OCI-LY3 (cell line): ENCODE data around the gene RBM20.

ENCODE experiments used
- H2AFZ ChIP-seq: fragments of 200-600, 300-600 bp; shearing (Covaris generic); 2 replicates; pipeline ENCODE4 v1.6.0; 2014; ENCODE audit warnings: antibody characterized with exemption, low read depth, low read length
- H3K27ac ChIP-seq: fragments of 200-600, 300-600 bp; sonication (generic); 2 replicates; pipeline ENCODE4 v1.5.1; 2014; ENCODE audit warnings: mild to moderate bottlenecking, low read length, moderate library complexity, mixed read lengths
- H3K27me3 ChIP-seq: fragments of 200-600, 300-600 bp; sonication (generic); 2 replicates; pipeline ENCODE4 v1.6.1; 2014; ENCODE audit warnings: low read depth, low read length, mixed read lengths
- H3K36me3 ChIP-seq: fragments of 200-600, 300-600 bp; sonication (generic); replicated peaks from 2 replicates; pipeline ENCODE3; 2014; ENCODE audit warnings: low read depth, low read length, mixed read lengths
- H3K4me1 ChIP-seq: fragments of 300-600, 200-600 bp; sonication (generic); 2 replicates; pipeline ENCODE4 v1.6.1; 2014; ENCODE audit warnings: low read length, mixed read lengths
- H3K4me2 ChIP-seq: fragments of 200-600, 300-600 bp; sonication (generic); 2 replicates; pipeline ENCODE4 v1.6.1; 2014; ENCODE audit warnings: low read length, mixed read lengths
- H3K4me3 ChIP-seq: fragments of 300-600, 200-600 bp; sonication (generic); 2 replicates; pipeline ENCODE4 v1.5.1; 2014; ENCODE audit warnings: antibody characterized with exemption, mild to moderate bottlenecking, low read length, moderate library complexity
- H3K79me2 ChIP-seq: fragments of 300-600, 200-600 bp; shearing (Covaris generic); 2 replicates; pipeline ENCODE4 v1.6.1; 2014; ENCODE audit warnings: mild to moderate bottlenecking, low read length, mixed read lengths
- H3K9ac ChIP-seq: fragments of 300-600, 200-600 bp; shearing (Covaris generic); 2 replicates; pipeline ENCODE4 v1.6.0; 2014; ENCODE audit warnings: mild to moderate bottlenecking, low read length, moderate library complexity
- H3K9me3 ChIP-seq: fragments of 200-600, 300-600 bp; shearing (Covaris generic); 2 replicates; pipeline ENCODE4 v1.6.1; 2014; ENCODE audit warnings: low read length, mixed read lengths; ENCODE audit not compliant: insufficient read depth
- H4K20me1 ChIP-seq: fragments of 200-600, 300-600 bp; sonication (generic); 2 replicates; pipeline ENCODE4 v1.6.1; 2016; ENCODE audit warnings: low read length, mixed read lengths; ENCODE audit not compliant: insufficient read depth
- CTCF ChIP-seq: fragments of 200-600, 300-600 bp; sonication (generic); IDR thresholded peaks from 2 replicates; pipeline ENCODE4 v1.5.1; 2014; ENCODE audit warnings: antibody characterized with exemption, low read length, low read depth
- EZH2phosphoT487 ChIP-seq: fragments of 200-600 bp; shearing (Covaris generic); IDR thresholded peaks from 2 replicates; pipeline ENCODE4 v1.6.1; 2018; ENCODE audit warnings: antibody characterized with exemption, mixed run types, low read depth

RBM20 gene

GRCh38 chr10:110844617-110844881 lies 200.4 kb downstream of the RBM20 start:
- Histone ChIP-seq H3K4me2 (no peak overlapping the region), H4K20me1 (no peaks in the 10 kb centered on the region), H3K79me2 (no peaks in the 10 kb centered on the region), H3K27me3 (no peaks in the 10 kb centered on the region), H3K9ac (no peak overlapping the region), H3K4me3 (no peak overlapping the region), H3K27ac (no peak overlapping the region), H3K9me3 (no peaks in the 10 kb centered on the region), H3K4me1 (peaks cover 60% of the 10 kb centered on the region), H3K36me3 (no peaks in the 10 kb centered on the region), H2AFZ (no peak overlapping the region)
- TF ChIP-seq CTCF = no peak
- TF ChIP-seq EZH2phosphoT487 = no peak

DNA sequence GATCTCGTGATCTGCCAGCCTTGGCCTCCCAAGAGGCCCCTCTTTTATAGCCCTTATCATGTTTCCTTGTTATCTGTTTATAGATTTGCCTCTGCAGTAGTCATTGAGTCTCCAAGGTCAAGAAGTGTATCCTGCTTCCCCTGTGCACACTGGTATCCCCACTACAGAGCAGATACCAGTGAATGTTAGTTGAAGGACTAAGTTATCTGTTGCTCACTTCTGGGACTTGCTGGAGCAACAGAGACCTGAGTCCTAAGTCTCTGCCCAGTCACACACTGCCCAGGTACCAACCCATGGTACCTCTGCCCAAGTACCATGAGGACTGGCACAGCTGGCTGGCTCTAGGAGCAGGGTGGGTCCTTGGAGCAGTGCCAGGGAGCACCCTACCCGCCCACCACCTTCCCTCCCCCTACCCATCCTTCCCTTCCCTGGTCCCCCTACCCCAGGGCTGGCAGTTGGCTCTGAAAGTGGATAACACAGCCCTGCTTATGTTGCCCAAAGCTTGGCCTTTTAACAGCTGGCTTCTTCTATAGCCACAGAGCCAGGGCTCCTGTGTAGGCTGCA lies 201.1 kb downstream of the RBM20 start:
- H3K36me3 ChIP-seq = no peaks in the 10 kb centered on the region
- no peak overlapping the region for H3K9ac ChIP-seq
- TF ChIP-seq CTCF (no peak), EZH2phosphoT487 (no peak)
- no peak overlapping the region for H3K27ac ChIP-seq
- H3K4me1 ChIP-seq = peaks cover 60% of the 10 kb centered on the region
- H3K27me3 ChIP-seq = no peaks in the 10 kb centered on the region
- H2AFZ ChIP-seq = no peak overlapping the region
- H3K4me2 ChIP-seq = no peak overlapping the region
- H4K20me1 ChIP-seq = no peaks in the 10 kb centered on the region
- no peaks in the 10 kb centered on the region for H3K79me2 ChIP-seq
- no peaks in the 10 kb centered on the region for H3K9me3 ChIP-seq
- no peak overlapping the region for H3K4me3 ChIP-seq

DNA sequence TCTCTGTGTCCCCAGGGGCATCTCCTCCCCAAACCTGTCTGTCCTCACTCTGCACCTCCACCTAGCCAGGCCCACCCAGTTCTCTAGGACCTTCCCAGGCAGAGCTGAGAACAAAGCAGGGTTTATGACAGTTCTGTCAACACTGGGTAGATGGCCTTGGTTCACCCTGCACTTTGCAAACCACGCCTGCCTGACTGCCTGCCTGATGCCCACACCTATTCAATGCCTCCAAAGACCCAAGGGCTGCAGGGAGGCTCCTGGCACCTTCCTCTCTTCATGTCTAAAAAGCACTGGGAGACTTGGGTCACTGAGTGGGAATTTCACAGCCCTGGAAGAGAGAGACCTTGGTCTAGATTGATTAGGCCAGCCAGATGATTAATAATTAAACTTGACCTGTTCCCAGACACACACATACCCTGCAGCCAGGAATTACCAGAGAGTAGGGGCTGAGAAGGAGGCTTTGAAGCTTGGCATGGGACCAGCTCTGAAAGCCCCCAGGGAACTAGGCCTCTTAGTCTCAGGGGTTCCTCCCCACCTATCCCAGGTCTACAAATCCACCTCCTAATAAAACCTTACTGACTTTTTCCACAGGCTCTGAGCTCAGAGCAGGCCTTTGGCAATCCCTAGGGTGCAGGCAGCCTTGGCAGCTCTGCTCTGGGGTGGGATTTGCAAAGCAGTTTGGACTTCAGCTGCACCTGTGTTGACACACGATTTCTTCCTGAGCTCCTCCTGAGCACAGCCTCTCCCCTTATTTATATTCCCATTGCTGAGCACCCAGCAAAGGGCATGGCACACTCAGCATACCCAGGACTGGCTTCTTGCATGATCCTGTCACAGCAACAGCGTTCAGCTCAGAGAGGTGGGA lies 201.9 kb downstream of the RBM20 start:
- Histone ChIP-seq H3K27me3 (no peaks in the 10 kb centered on the region), H3K36me3 (no peaks in the 10 kb centered on the region), H3K27ac (no peak overlapping the region), H3K4me1 (peaks cover 53% of the 10 kb centered on the region), H3K4me2 (no peak overlapping the region), H2AFZ (no peak overlapping the region), H3K79me2 (no peaks in the 10 kb centered on the region), H3K4me3 (no peak overlapping the region), H4K20me1 (no peaks in the 10 kb centered on the region), H3K9ac (no peak overlapping the region), H3K9me3 (no peaks in the 10 kb centered on the region)
- TF ChIP-seq CTCF = no peak
- no peak for TF ChIP-seq EZH2phosphoT487

DNA sequence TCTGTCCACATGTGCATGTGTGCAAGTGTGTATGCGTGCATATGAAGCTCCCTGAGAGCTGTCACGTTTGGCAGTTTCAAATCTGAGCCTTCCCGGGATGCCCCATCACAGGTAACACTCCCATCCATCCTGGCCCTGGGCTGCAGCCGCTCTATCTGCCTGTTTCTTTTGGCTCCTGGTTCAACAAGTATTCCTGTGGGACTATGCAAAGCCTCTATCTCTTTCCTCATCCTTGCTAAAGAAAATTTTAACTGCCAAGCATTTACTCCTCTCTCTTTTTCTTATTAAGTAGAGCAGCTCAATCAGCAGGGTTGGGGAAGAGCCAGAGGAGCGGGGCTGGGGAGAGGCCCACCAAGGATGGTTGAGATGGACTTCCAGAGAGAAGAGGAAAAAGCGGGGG lies 203.2 kb downstream of the RBM20 start:
- no peak overlapping the region for H3K4me3 ChIP-seq
- TF ChIP-seq CTCF (no peak), EZH2phosphoT487 (no peak)
- no peak overlapping the region for H3K9ac ChIP-seq
- H3K27ac ChIP-seq = no peak overlapping the region
- H4K20me1 ChIP-seq = no peaks in the 10 kb centered on the region
- peaks cover 46% of the 10 kb centered on the region for H3K4me1 ChIP-seq
- H3K36me3 ChIP-seq = no peaks in the 10 kb centered on the region
- H2AFZ ChIP-seq = no peak overlapping the region
- no peaks in the 10 kb centered on the region for H3K9me3 ChIP-seq
- no peak overlapping the region for H3K4me2 ChIP-seq
- H3K27me3 ChIP-seq = no peaks in the 10 kb centered on the region
- no peaks in the 10 kb centered on the region for H3K79me2 ChIP-seq
